HepG2 (cell line): ENCODE measurements around the gene CCBE1. TPM values are rescaled to one million over a fixed set of nuclear protein-coding genes. Genes with fewer than 3 reads are reported as not detected.

Experiments used
- ATAC-seq: fragments of 200-7000 bp; cut with Tn5 transposase; 3 replicates; pipeline ENCODE4 v1.9.1; 2020; ENCODE audit warnings: mild to moderate bottlenecking, moderate library complexity
- BruUV-seq: library from RNA; stranded (reverse); fragments of 400-500 nt; replicated peaks from 2 replicates; lab custom pipeline; 2021; lab: Mats Ljungman, UMichigan
- CTCF ChIA-PET: fragments of 300-600 bp; formaldehyde crosslinking; extraction: SDS; loops from one replicate; lab custom pipeline; 2021; ENCODE audit warnings: low total read pairs, inconsistent platforms, low intra/inter-chr PET ratio; lab: Yijun Ruan, JAX
- POLR2A ChIA-PET: fragments of 350-600 bp; sonication (Branson Sonifier 250); formaldehyde crosslinking; loops from one replicate; lab custom pipeline; 2020; ENCODE audit warnings: antibody characterized with exemption, inconsistent platforms; lab: Yijun Ruan, JAX
- DNase-seq: peaks from one replicate; pipeline ENCODE4 v3.0.0-alpha.2; 2015; ENCODE audit warnings: low spot score
- FAIRE-seq: peaks from 3 replicates; lab custom pipeline; 2011; peaks lifted over from hg19 to GRCh38; lab: Jason Lieb, UNC
- H2AFZ ChIP-seq: one replicate; pipeline ENCODE4 v1.6.1; 2011; ENCODE audit warnings: low read length, inconsistent platforms
- H3K27ac ChIP-seq: fragments of 300-600 bp; 3 replicates; pipeline ENCODE4 v1.8.0; 2011; ENCODE audit warnings: mixed run types, mild to moderate bottlenecking, mixed read lengths, low read length, inconsistent platforms; ENCODE audit not compliant: insufficient read depth; ENCODE audit errors: extremely low read length
- H3K27me3 ChIP-seq, 2 experiments: fragments of 200-600 bp in 1 of 2; 2 replicates in 1 of 2; 3 replicates in 1 of 2; pipeline versions ENCODE4 v1.6.0 to v1.8.0; 2011; ENCODE audit warnings: low read length in 2 of 2, mild to moderate bottlenecking in 2 of 2, moderate library complexity in 2 of 2, inconsistent platforms in 1 of 2; ENCODE audit not compliant: insufficient read depth in 2 of 2, control insufficient read depth in 1 of 2
- H3K36me3 ChIP-seq, 2 experiments: fragments of 200-600 bp in 1 of 2; replicated peaks in 1 of 2; 2 replicates in 1 of 2; 3 replicates in 1 of 2; pipeline versions ENCODE4 v1.5.1 to v1.8.0; 2011; ENCODE audit warnings: low read length in 2 of 2, inconsistent platforms in 1 of 2; ENCODE audit not compliant: insufficient read depth in 2 of 2, control insufficient read depth in 1 of 2
- H3K4me1 ChIP-seq: 2 replicates; pipeline ENCODE4 v1.5.1; 2012; ENCODE audit warnings: low read length, inconsistent platforms; ENCODE audit not compliant: insufficient read depth
- H3K4me2 ChIP-seq: 2 replicates; pipeline ENCODE4 v1.6.0; 2011; ENCODE audit warnings: low read depth, low read length, inconsistent platforms
- H3K4me3 ChIP-seq, 3 experiments: fragments of 200-600 bp in 1 of 3; sonication (generic), shearing (Covaris generic) in 1 of 3; replicated peaks in 1 of 3; 2 replicates each; pipeline ENCODE4 v1.5.1; 2011 to 2016; ENCODE audit warnings: low read length in 3 of 3, inconsistent platforms in 2 of 3, low read depth in 2 of 3, mild to moderate bottlenecking in 2 of 3, control low read depth in 1 of 3, mixed read lengths in 1 of 3; ENCODE audit not compliant: insufficient read depth in 1 of 3
- H3K79me2 ChIP-seq: one replicate; pipeline ENCODE4 v1.6.1; 2011; ENCODE audit warnings: low read length, inconsistent platforms; ENCODE audit not compliant: insufficient read depth
- H3K9ac ChIP-seq: 2 replicates; pipeline ENCODE4 v1.6.0; 2011; ENCODE audit warnings: mild to moderate bottlenecking, low read depth, low read length, inconsistent platforms; ENCODE audit not compliant: insufficient read depth
- H3K9me3 ChIP-seq: 2 replicates; pipeline ENCODE4 v1.5.1; 2012; ENCODE audit warnings: mild to moderate bottlenecking, low read length
- H4K20me1 ChIP-seq: 2 replicates; pipeline ENCODE4 v1.6.0; 2011; ENCODE audit warnings: inconsistent platforms, mild to moderate bottlenecking, low read length, moderate library complexity; ENCODE audit not compliant: insufficient read depth
- ELF4 ChIP-seq: sonication (generic); formaldehyde crosslinking; IDR thresholded peaks from 2 replicates; pipeline ENCODE4 v1.5.0; 2020; ENCODE audit warnings: missing genetic modification reagents, mild to moderate bottlenecking, moderate library complexity, borderline replicate concordance
- MED13 ChIP-seq: sonication (generic); formaldehyde crosslinking; IDR thresholded peaks from 2 replicates; pipeline ENCODE4 v1.5.0; 2020; ENCODE audit warnings: missing genetic modification reagents
- NR2F6 ChIP-seq, 2 experiments: IDR thresholded peaks; 2 replicates each; pipeline ENCODE4 v1.6.1; 2016; ENCODE audit warnings: antibody characterized with exemption in 1 of 2, mild to moderate bottlenecking in 1 of 2
- PHB2 ChIP-seq: fragments of 450-650 bp; IDR thresholded peaks from 2 replicates; pipeline ENCODE4 v1.6.1; 2018; ENCODE audit not compliant: partially characterized antibody
- SNAPC2 ChIP-seq: sonication (generic); formaldehyde crosslinking; IDR thresholded peaks from 2 replicates; pipeline ENCODE4 v1.8.1; 2022; ENCODE audit warnings: mild to moderate bottlenecking, missing genetic modification reagents
- TSC22D2 ChIP-seq: sonication (generic); formaldehyde crosslinking; IDR thresholded peaks from 2 replicates; pipeline ENCODE4 v1.5.1; 2020; ENCODE audit warnings: missing genetic modification reagents, mild to moderate bottlenecking, borderline replicate concordance
- ZNF549 ChIP-seq: sonication (generic); formaldehyde crosslinking; IDR thresholded peaks from 2 replicates; pipeline ENCODE4 v1.5.0; 2020; ENCODE audit warnings: missing genetic modification reagents
- ZNF598 ChIP-seq: sonication (generic); formaldehyde crosslinking; IDR thresholded peaks from 2 replicates; pipeline ENCODE4 v1.5.1; 2020; ENCODE audit warnings: mild to moderate bottlenecking, missing genetic modification reagents, borderline replicate concordance
- ZNF639 ChIP-seq: conservative IDR thresholded peaks from 2 replicates; pipeline ENCODE4 v1.6.1; 2018; ENCODE audit warnings: missing genetic modification reagents
- ZNF644 ChIP-seq: IDR thresholded peaks from 2 replicates; pipeline ENCODE4 v1.6.1; 2016; ENCODE audit warnings: low read depth
- ZNF746 ChIP-seq: sonication (generic); formaldehyde crosslinking; IDR thresholded peaks from 2 replicates; pipeline ENCODE4 v1.8.0; 2022; ENCODE audit warnings: mild to moderate bottlenecking, missing genetic modification reagents
- ZNF766 ChIP-seq: sonication (generic); formaldehyde crosslinking; IDR thresholded peaks from 2 replicates; pipeline ENCODE4 v1.5.0; 2020; ENCODE audit warnings: missing genetic modification reagents, borderline replicate concordance
- WGBS: methylation state at CpG from one replicate; pipeline ENCODE4 v1.1.6; 2017; ENCODE audit warnings: low lambda C conversion rate; 5-methylcytosine and 5-hydroxymethylcytosine counted together
- in situ Hi-C: cut with HindIII; loops from 2 replicates; pipeline ENCODE4 v1.10.0; 2017; ENCODE audit warnings: low pct_unique_long_range_greater_than_20kb; ENCODE audit not compliant: extremely low pct_ligation_motif_present
- intact Hi-C: fragments of 100-400 bp; cut with micrococcal nuclease; formaldehyde crosslinking; loops from one replicate; pipeline ENCODE4 v1.10.0; 2022; ENCODE audit not compliant: unreplicated experiment
- polyA plus RNA-seq, 8 experiments: library from polyadenylated mRNA; depleted of rRNA in 3 of 8; stranded (reverse) in 7 of 8; unstranded in 1 of 8; fragments of >200 nt; fragmentation: Illumina TruSeq in 4 of 8; extraction: Trizol in 4 of 8; gene quantifications; 2 replicates each; pipeline versions ENCODE4 v1.2.1 to v1.2.3, GENCODE V29; 2011 to 2016; ENCODE audit warnings: low read depth in 4 of 8, missing spikeins in 1 of 8, mixed read lengths in 1 of 8; ENCODE audit not compliant: insufficient read depth in 1 of 8
- total RNA-seq, 5 experiments: library from RNA; depleted of rRNA; stranded (reverse); fragments of >200 nt; fragmentation: Illumina TruSeq; extraction: Trizol; gene quantifications; 2 replicates each; pipeline ENCODE4 v1.2.3, GENCODE V29; 2016; ENCODE audit warnings: low read depth in 1 of 5
- TF ChIP-seq, protein P1 (sequence below): sonication (generic); formaldehyde crosslinking; IDR thresholded peaks from 2 replicates; pipeline ENCODE4 v1.9.0; 2021; ENCODE audit warnings: missing genetic modification reagents, mild to moderate bottlenecking, borderline replicate concordance
- TF ChIP-seq, protein P2 (sequence below): sonication (generic); formaldehyde crosslinking; IDR thresholded peaks from 2 replicates; pipeline ENCODE4 v1.5.0; 2020; ENCODE audit warnings: mild to moderate bottlenecking, missing genetic modification reagents, borderline replicate concordance

The CCBE1 gene
- total and polyA plus RNA-seq, 2 of the 13 experiments (the other 11 are each of a cell fraction or from before 2014, with no cell fraction given): not detected

GRCh38 chr18:59718464-59719157, 21.4 kb upstream of the CCBE1 start (continued):
- TF ChIP-seq, protein P1, sequence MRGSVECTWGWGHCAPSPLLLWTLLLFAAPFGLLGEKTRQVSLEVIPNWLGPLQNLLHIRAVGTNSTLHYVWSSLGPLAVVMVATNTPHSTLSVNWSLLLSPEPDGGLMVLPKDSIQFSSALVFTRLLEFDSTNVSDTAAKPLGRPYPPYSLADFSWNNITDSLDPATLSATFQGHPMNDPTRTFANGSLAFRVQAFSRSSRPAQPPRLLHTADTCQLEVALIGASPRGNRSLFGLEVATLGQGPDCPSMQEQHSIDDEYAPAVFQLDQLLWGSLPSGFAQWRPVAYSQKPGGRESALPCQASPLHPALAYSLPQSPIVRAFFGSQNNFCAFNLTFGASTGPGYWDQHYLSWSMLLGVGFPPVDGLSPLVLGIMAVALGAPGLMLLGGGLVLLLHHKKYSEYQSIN: no peak
- no peak for TF ChIP-seq MED13 (CRISPR knock-in tag)
- TF ChIP-seq ZNF766 (CRISPR knock-in tag): no peak
- no peak for TF ChIP-seq ZNF746 (CRISPR knock-in tag)
- no peak for TF ChIP-seq SNAPC2 (CRISPR knock-in tag)

- ChIA-PET CTCF (no interaction called here), POLR2A (no interaction called here)
- H2AFZ ChIP-seq: no peak overlapping the region
- H3K79me2 ChIP-seq: no peaks in the 10 kb centered on the region
- FAIRE-seq (no peak), ATAC-seq (no peak), DNase-seq (no peak)
- no peaks in the 10 kb centered on the region for H3K36me3 ChIP-seq
- in situ Hi-C loops (no loop called here), intact Hi-C loops (no loop called here)
- H3K4me2 ChIP-seq: no peak overlapping the region
- H3K4me1 ChIP-seq: no peaks in the 10 kb centered on the region
- no TSS peak for BruUV-seq
- peaks cover 0 to 7% of the 10 kb centered on the region in 2 experiments; a peak in 2 of 5 replicates for H3K27me3 ChIP-seq
- 5% methylated on average over 3 of the region's 3 CpGs for WGBS
- no peaks in the 10 kb centered on the region for H3K9me3 ChIP-seq
- H4K20me1 ChIP-seq: no peaks in the 10 kb centered on the region
- no peak overlapping the region for H3K9ac ChIP-seq
- no peak overlapping the region for H3K27ac ChIP-seq
- no peak overlapping the region for H3K4me3 ChIP-seq
- no peak for TF ChIP-seq ZNF644 (CRISPR knock-in tag)
- TF ChIP-seq ELF4 (CRISPR knock-in tag): no peak
- TF ChIP-seq TSC22D2 (CRISPR knock-in tag): no peak
- TF ChIP-seq, protein P2, sequence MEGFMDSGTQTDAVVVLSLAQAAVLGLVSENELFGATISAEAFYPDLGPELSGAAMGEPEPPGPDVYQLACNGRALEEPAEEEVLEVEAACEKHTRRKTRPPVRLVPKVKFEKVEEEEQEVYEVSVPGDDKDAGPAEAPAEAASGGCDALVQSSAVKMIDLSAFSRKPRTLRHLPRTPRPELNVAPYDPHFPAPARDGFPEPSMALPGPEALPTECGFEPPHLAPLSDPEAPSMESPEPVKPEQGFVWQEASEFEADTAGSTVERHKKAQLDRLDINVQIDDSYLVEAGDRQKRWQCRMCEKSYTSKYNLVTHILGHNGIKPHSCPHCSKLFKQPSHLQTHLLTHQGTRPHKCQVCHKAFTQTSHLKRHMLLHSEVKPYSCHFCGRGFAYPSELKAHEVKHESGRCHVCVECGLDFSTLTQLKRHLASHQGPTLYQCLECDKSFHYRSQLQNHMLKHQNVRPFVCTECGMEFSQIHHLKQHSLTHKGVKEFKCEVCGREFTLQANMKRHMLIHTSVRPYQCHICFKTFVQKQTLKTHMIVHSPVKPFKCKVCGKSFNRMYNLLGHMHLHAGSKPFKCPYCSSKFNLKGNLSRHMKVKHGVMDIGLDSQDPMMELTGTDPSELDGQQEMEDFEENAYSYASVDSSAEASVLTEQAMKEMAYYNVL (CRISPR knock-in tag): no peak
- no peak for TF ChIP-seq ZNF639 (CRISPR knock-in tag)
- TF ChIP-seq ZNF598: no peak
- no peak for TF ChIP-seq NR2F6 (IDR thresholded peaks at IDR 0.05)
- no peak for TF ChIP-seq NR2F6 (CRISPR knock-in tag; IDR thresholded peaks at IDR 0.05)
- TF ChIP-seq PHB2: no peak
- no peak for TF ChIP-seq ZNF549
Observed at GRCh38 chr18:59718108-59718463, 20.9 kb upstream of the CCBE1 start.
